Endodermal cell (in vitro differentiated cells): ENCODE results near the gene RNF130. TPM values are rescaled to one million over a fixed set of nuclear protein-coding genes. Genes with fewer than 3 reads are reported as not detected.
"Not testable (repeated sequence)": the region's sequence is repeated elsewhere in the genome, so short reads cannot be mapped to it uniquely, and the experiment has no call there.

Experiments used
- DNase-seq: peaks from one replicate; pipeline ENCODE4 v3.0.0-alpha.2; 2017
- H3K27ac ChIP-seq: 2 replicates; pipeline ENCODE4 v1.5.1; 2013; ENCODE audit warnings: mild to moderate bottlenecking, low read depth, low read length, moderate library complexity
- H3K27me3 ChIP-seq: 2 replicates; pipeline ENCODE4 v1.6.1; 2013; ENCODE audit warnings: mild to moderate bottlenecking, low read length, moderate library complexity; ENCODE audit not compliant: insufficient read depth, control insufficient read depth, poor library complexity, severe bottlenecking
- H3K36me3 ChIP-seq: 2 replicates; pipeline ENCODE4 v1.7.0; 2013; ENCODE audit warnings: mild to moderate bottlenecking, low read length, moderate library complexity; ENCODE audit not compliant: control insufficient read depth, insufficient read depth
- H3K4me1 ChIP-seq: one replicate; pipeline ENCODE4 v1.7.0; 2013; ENCODE audit warnings: low read length; ENCODE audit not compliant: control insufficient read depth, insufficient read depth
- H3K4me3 ChIP-seq: 2 replicates; pipeline ENCODE4 v1.5.1; 2013; ENCODE audit warnings: mild to moderate bottlenecking, low read length, moderate library complexity
- H3K9ac ChIP-seq: 2 replicates; pipeline ENCODE4 v1.6.1; 2013; ENCODE audit warnings: mild to moderate bottlenecking, low read length, moderate library complexity; ENCODE audit not compliant: poor library complexity, severe bottlenecking; ENCODE audit errors: extremely low read depth
- H3K9me3 ChIP-seq: 2 replicates; pipeline ENCODE4 v1.6.1; 2013; ENCODE audit warnings: mild to moderate bottlenecking, low read length, moderate library complexity; ENCODE audit not compliant: control insufficient read depth
- H3K27ac Mint-ChIP-seq: 2 replicates; pipeline ENCODE4 v1.8.0; 2020; ENCODE audit warnings: mixed read lengths
- H3K27me3 Mint-ChIP-seq: 2 replicates; pipeline ENCODE4 v1.8.0; 2021; ENCODE audit warnings: mild to moderate bottlenecking, mixed read lengths; ENCODE audit not compliant: insufficient read depth
- H3K36me3 Mint-ChIP-seq: 2 replicates; pipeline ENCODE4 v1.8.0; 2020; ENCODE audit warnings: low read depth, mixed read lengths
- H3K4me1 Mint-ChIP-seq: 2 replicates; pipeline ENCODE4 v1.8.0; 2020; ENCODE audit warnings: mixed read lengths
- H3K4me3 Mint-ChIP-seq: 2 replicates; pipeline ENCODE4 v1.8.0; 2020; ENCODE audit warnings: mild to moderate bottlenecking, moderate library complexity, mixed read lengths
- H3K9me3 Mint-ChIP-seq: 2 replicates; pipeline ENCODE4 v1.8.0; 2020; ENCODE audit warnings: mild to moderate bottlenecking, mixed read lengths
- CTCF ChIP-seq: fragments of 200-600 bp; sonication (generic); conservative IDR thresholded peaks from 2 replicates; pipeline ENCODE4 v1.5.0; 2021; ENCODE audit warnings: antibody characterized with exemption, mild to moderate bottlenecking
- WGBS, 2 experiments: methylation state at CpG; one replicate each; pipeline versions ENCODE4 v1.1.5 to v1.1.7; 2013; ENCODE audit warnings: missing lambda C conversion rate in 2 of 2, mixed read lengths in 1 of 2; ENCODE audit not compliant: insufficient coverage in 1 of 2, insufficient read length in 1 of 2; 5-methylcytosine and 5-hydroxymethylcytosine counted together
- total RNA-seq, 2 donors: library from RNA; stranded (reverse); fragmentation: NEBNext Ultra II Directional in 1 of 2; extraction: Animal tissue kit (Norgen Biotek cat#: 25700) in 1 of 2; gene quantifications; 2 replicates in 1 of 2; 3 replicates in 1 of 2; pipeline ENCODE4 v1.2.1, GENCODE V29; 2021

RNF130 gene
- total RNA-seq, 2 donors from 2014 or later = 64.7 to 74.4 TPM

DNA sequence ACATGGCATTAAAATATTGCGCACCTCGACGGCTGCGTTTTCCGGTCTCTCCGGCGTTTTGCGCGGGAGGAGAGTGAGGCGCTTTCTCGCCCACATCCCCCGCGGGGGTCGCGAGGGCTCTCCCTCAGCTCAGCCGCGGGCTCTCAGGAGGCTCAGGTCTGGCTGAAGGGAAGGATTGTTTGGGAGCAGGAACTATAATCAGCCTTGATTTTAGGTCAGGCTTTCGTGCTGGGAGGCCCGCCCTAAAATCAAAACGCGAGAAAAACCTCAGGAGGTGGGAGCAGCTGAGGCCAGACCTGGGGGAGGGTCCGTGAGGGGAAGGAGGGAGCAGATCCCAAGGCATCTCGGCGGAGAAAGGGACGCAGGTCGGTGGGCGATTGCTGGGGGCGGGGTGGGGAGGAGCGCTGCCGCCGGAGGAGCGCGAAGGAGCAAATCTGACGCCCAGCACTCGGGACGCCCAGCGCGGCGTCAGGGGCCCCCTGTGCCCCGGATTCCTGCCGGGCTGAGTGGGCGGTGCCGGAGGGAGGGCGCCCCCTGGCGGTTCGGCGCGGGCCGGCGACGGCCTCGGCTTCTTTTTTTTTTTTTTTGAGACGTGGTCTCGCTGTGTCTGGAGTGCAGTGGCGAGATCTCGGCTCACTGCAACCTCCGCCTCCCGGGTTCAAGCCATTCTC, 18.7 kb upstream of the RNF130 start:
- peak overlapping the region; percentile 92 for H3K27ac ChIP-seq

DNA sequence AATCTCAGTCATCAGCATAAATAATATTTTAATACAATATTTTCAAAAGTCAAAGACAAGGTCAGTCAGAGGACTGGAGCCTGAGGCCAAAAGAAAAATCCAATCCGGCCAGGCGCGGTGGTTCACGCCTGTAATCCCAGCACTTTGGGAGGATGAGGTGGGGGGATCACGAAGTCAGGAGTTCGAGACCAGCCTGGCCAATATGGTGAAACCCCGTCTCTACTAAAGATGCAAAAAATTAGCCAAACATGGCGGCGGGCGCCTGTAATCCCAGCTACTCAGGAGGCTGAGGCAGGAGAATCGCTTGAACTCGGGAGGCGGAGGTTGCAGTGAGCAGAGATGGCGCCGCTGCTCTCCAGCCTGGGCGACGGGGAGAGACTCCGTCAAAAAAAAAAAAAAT, 18.1 kb upstream of the RNF130 start:
- H3K4me1 ChIP-seq, H3K9me3 Mint-ChIP-seq, H3K36me3 Mint-ChIP-seq, DNase-seq, H3K36me3 ChIP-seq, H3K9me3 ChIP-seq, H3K27me3 ChIP-seq, H3K27me3 Mint-ChIP-seq, H3K4me1 Mint-ChIP-seq: not testable (repeated sequence)
- Histone ChIP-seq H3K4me3 (peak overlapping the region; percentile 81), H3K9ac (peak overlapping the region; percentile 62), H3K27ac (peak overlapping the region; percentile 92)
- 73 to 95% methylated on average over 9 to 15 of the region's 18 CpGs for WGBS, 2 experiments
- Mint-ChIP-seq H3K4me3 (peak overlapping the region; percentile 71), H3K27ac (peak overlapping the region; percentile 97)

More for the DNA sequence above, 18.7 kb upstream of the RNF130 start:
- WGBS, 2 experiments = 2 to 4% methylated on average over 25 to 58 of the region's 58 CpGs
- Histone ChIP-seq H3K4me1 (no peaks in the 10 kb centered on the region), H3K27me3 (no peaks in the 10 kb centered on the region), H3K36me3 (no peaks in the 10 kb centered on the region), H3K4me3 (peak overlapping the region; percentile 81), H3K9me3 (no peaks in the 10 kb centered on the region), H3K9ac (peak overlapping the region; percentile 62)
- DNase-seq = peak; percentile 97
- H3K4me1 Mint-ChIP-seq = peaks cover 9% of the 10 kb centered on the region
- H3K36me3 Mint-ChIP-seq = no peaks in the 10 kb centered on the region
- peaks cover 4% of the 10 kb centered on the region for H3K27me3 Mint-ChIP-seq
- H3K9me3 Mint-ChIP-seq = no peaks in the 10 kb centered on the region
- H3K27ac Mint-ChIP-seq = peak overlapping the region; percentile 97
- peak; percentile 99 for TF ChIP-seq CTCF
- H3K4me3 Mint-ChIP-seq = peak overlapping the region; percentile 71

GRCh38 chr5:180088561-180088960, 17.0 kb upstream of the RNF130 start:
- H3K9me3 ChIP-seq = no peaks in the 10 kb centered on the region
- Mint-ChIP-seq H3K27ac (no peak overlapping the region), H3K4me1 (peaks cover 18% of the 10 kb centered on the region), H3K9me3 (no peaks in the 10 kb centered on the region), H3K27me3 (peaks cover 1% of the 10 kb centered on the region), H3K36me3 (no peaks in the 10 kb centered on the region), H3K4me3 (peak overlapping the region; percentile 18)
- H3K36me3 ChIP-seq = no peaks in the 10 kb centered on the region
- no peak overlapping the region for H3K9ac ChIP-seq
- no peak overlapping the region for H3K27ac ChIP-seq
- 94 to 100% methylated on average over 4 to 8 of the region's 8 CpGs for WGBS, 2 experiments
- H3K4me3 ChIP-seq = no peak overlapping the region
- H3K27me3 ChIP-seq = no peaks in the 10 kb centered on the region
- peaks cover 8% of the 10 kb centered on the region for H3K4me1 ChIP-seq
- DNase-seq = peak; percentile 46
- no peak for TF ChIP-seq CTCF
